Daoy (cell line): ENCODE data around the gene ECI2. TPM values are rescaled to one million over a fixed set of nuclear protein-coding genes. Genes with fewer than 3 reads are reported as not detected.
A peak's percentile ranks its signal among the peaks of the same experiment; 100 is the strongest.

Source experiments
- DNase-seq: peaks from one replicate; pipeline ENCODE4 v3.0.0-alpha.2; 2015; ENCODE audit warnings: low read depth
- total RNA-seq: library from RNA; depleted of rRNA; stranded (reverse); fragments of >200 nt; shearing (Covaris generic); gene quantifications from 2 replicates; pipeline ENCODE4 v1.2.3, GENCODE V29; 2014; rRNA removed

The ECI2 gene
- 63.5 and 77.0 TPM in 2 replicates for total RNA-seq

- no peak for DNase-seq
Measured at GRCh38 chr6:4134841-4135664, at the start of gene ECI2. ECI2 (minus strand) TSS chr6:4135575; CDS start chr6:4135560, 15 bp downstream.

- peak; percentile 57 for DNase-seq
Measured at GRCh38 chr6:4180652-4181255, 45.4 kb upstream of the ECI2 start.

- DNase-seq, result no peak
Measured at GRCh38 chr6:4179960-4180651, 44.7 kb upstream of the ECI2 start.

- no peak for DNase-seq
Measured at GRCh38 chr6:4178737-4179333, 43.5 kb upstream of the ECI2 start.

- no peak for DNase-seq
Measured at GRCh38 chr6:4176907-4177306, 41.5 kb upstream of the ECI2 start.

- DNase-seq, result no peak
Measured at GRCh38 chr6:4174042-4174441, 38.7 kb upstream of the ECI2 start.

- no peak for DNase-seq
Measured at GRCh38 chr6:4172368-4172767, 37.0 kb upstream of the ECI2 start.

- no peak for DNase-seq
Measured at GRCh38 chr6:4170297-4170696, 34.9 kb upstream of the ECI2 start.

GRCh38 chr6:4169028-4169789 lies 33.8 kb upstream of the ECI2 start:
- no peak for DNase-seq

GRCh38 chr6:4167833-4168232 lies 32.5 kb upstream of the ECI2 start:
- no peak for DNase-seq

GRCh38 chr6:4167123-4167522 lies 31.7 kb upstream of the ECI2 start:
- DNase-seq, result no peak

- no peak for DNase-seq
Measured at GRCh38 chr6:4164456-4164855, 29.1 kb upstream of the ECI2 start.

GRCh38 chr6:4164117-4164442 lies 28.7 kb upstream of the ECI2 start:
- no peak for DNase-seq

GRCh38 chr6:4163408-4164116 lies 28.2 kb upstream of the ECI2 start:
- DNase-seq, result no peak

GRCh38 chr6:4162370-4162769 lies 27.0 kb upstream of the ECI2 start:
- no peak for DNase-seq

GRCh38 chr6:4159491-4159890 lies 24.1 kb upstream of the ECI2 start:
- DNase-seq, result no peak

- no peak for DNase-seq
Measured at GRCh38 chr6:4157506-4157905, 22.1 kb upstream of the ECI2 start.

- DNase-seq, result peak; percentile 90
Measured at GRCh38 chr6:4155848-4156466, 20.6 kb upstream of the ECI2 start.

- DNase-seq, result no peak
Measured at GRCh38 chr6:4153514-4153985, 18.2 kb upstream of the ECI2 start.

GRCh38 chr6:4145083-4145482 lies 9.7 kb upstream of the ECI2 start:
- no peak for DNase-seq
